ENCODE data around the gene LEKR1. TPM values are rescaled to one million over a fixed set of nuclear protein-coding genes. Genes with fewer than 3 reads are reported as not detected.

Gene LEKR1
- total RNA-seq, 1 donor from 2014 or later, result under 0.01 TPM

DNA sequence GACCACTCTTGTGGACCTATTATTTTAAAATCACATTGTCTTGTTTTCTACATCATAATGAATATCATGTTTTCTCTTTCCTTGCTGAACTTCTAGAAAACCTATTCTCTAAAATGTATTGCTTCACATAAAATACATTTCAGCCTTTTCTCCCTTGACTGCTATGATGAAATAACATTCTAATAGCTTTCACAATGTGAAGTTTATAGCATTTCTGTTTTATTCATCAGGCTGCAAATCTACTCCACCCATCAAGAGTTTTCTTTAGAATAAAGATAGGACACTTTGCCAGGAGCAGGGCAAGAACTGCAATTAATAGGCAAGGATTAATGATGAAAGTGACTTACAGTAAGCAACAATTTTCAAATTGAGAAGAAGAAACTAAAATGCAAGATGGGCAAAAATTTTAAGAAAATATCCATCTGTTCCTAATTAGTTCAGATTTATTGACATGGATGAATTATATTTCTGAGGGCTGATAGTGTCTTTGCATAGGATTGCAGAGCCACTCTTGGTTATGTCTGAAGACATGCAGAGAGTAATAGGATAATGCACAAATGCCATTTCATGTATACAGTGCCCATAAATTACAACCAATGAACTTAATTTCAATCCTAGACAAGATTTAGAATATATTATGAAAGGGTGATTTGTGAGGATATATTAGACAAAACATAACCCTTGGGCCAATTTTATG lies 21.7 kb downstream of the LEKR1 start:
- FAIRE-seq, result no peak

DNA sequence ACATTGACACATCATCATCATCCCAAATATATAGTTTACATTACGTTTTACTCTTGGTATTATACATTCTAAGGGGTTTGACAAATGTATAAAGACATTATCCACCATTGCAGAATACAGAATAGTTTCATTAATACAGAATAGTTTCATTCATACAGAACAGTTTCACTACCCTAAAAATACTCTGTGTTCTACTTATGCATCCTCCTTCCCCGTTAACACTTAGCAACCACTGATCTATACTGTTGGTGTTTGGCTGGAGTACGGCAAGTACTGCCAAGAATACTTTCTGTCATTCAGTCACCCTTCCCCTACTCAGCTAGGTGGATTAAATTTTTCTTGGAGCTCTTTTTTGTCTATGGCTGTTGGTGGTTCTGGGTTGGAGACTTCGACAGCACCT lies 33.4 kb downstream of the LEKR1 start:
- TF ChIP-seq, protein P1, sequence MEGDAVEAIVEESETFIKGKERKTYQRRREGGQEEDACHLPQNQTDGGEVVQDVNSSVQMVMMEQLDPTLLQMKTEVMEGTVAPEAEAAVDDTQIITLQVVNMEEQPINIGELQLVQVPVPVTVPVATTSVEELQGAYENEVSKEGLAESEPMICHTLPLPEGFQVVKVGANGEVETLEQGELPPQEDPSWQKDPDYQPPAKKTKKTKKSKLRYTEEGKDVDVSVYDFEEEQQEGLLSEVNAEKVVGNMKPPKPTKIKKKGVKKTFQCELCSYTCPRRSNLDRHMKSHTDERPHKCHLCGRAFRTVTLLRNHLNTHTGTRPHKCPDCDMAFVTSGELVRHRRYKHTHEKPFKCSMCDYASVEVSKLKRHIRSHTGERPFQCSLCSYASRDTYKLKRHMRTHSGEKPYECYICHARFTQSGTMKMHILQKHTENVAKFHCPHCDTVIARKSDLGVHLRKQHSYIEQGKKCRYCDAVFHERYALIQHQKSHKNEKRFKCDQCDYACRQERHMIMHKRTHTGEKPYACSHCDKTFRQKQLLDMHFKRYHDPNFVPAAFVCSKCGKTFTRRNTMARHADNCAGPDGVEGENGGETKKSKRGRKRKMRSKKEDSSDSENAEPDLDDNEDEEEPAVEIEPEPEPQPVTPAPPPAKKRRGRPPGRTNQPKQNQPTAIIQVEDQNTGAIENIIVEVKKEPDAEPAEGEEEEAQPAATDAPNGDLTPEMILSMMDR (IDR thresholded peaks at IDR 0.05; ENCODE audit: insufficient read depth, low read length, severe bottlenecking), result no peak
- H3K4me3 ChIP-seq (ENCODE audit: low read depth, low read length), result no peak overlapping the region
- H3K27me3 ChIP-seq (ENCODE audit: control insufficient read depth, insufficient read depth, low read length), result no peaks in the 10 kb centered on the region
- DNase-seq (ENCODE audit: low read depth), result no peak
- no peak for FAIRE-seq
- no peaks in the 10 kb centered on the region for H3K36me3 ChIP-seq (ENCODE audit: control insufficient read depth, insufficient read depth, low read length)

More for the DNA sequence above, 21.7 kb downstream of the LEKR1 start:
- Histone ChIP-seq H3K4me3 (ENCODE audit: low read depth, low read length) (no peak overlapping the region), H3K36me3 (ENCODE audit: control insufficient read depth, insufficient read depth, low read length) (no peaks in the 10 kb centered on the region), H3K27me3 (ENCODE audit: control insufficient read depth, insufficient read depth, low read length) (no peaks in the 10 kb centered on the region)
- TF ChIP-seq, protein P1 (IDR thresholded peaks at IDR 0.05; ENCODE audit: insufficient read depth, low read length, severe bottlenecking), result no peak
- no peak for DNase-seq (ENCODE audit: low read depth)

DNA sequence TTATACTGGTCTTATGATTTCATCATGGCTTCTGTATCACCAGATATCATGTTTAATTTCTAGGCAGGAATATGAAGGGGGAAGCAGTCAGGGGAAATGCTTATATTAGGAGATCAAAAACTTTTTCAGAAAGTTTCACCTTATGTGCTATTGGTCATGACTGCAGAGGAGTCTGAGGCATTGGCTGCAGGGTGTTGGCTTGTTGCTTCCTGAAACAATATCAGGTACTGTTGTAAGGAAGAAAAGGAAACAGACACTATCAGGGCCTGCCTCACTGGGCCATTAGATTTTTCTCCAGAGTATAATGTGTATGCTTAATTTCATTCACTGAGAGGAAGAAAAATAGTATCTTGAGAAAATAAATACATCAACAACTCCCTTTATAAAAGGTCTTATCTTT lies 34.7 kb downstream of the LEKR1 start:
- TF ChIP-seq, protein P1 (IDR thresholded peaks at IDR 0.05; ENCODE audit: insufficient read depth, low read length, severe bottlenecking), result no peak
- Histone ChIP-seq H3K36me3 (ENCODE audit: control insufficient read depth, insufficient read depth, low read length) (no peaks in the 10 kb centered on the region), H3K27me3 (ENCODE audit: control insufficient read depth, insufficient read depth, low read length) (no peaks in the 10 kb centered on the region), H3K4me3 (ENCODE audit: low read depth, low read length) (no peak overlapping the region)
- FAIRE-seq, result no peak
- peak; percentile 32 for DNase-seq (ENCODE audit: low read depth)

DNA sequence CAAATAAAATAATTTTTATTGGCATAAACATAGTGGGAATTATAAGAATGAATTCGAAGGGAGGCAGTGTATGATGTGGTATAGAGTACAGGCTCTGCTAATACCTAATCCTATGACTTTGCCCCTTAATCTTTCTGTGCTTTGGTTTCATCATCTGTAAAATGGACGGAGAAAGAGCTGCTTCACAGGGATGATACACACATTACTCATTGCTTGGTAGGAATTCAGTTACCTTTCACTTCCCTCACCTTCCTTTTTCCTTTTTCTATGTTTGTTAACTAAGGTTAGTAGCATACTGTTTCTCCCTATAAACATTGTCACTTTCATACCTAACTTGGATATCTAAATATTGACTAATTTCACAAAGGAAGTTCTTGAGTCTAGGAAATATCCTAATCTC lies 36.2 kb downstream of the LEKR1 start:
- DNase-seq (ENCODE audit: low read depth) (peak; percentile 78), FAIRE-seq (no peak)
- TF ChIP-seq, protein P1 (IDR thresholded peaks at IDR 0.05; ENCODE audit: insufficient read depth, low read length, severe bottlenecking), result no peak
- no peaks in the 10 kb centered on the region for H3K27me3 ChIP-seq (ENCODE audit: control insufficient read depth, insufficient read depth, low read length)
- H3K4me3 ChIP-seq (ENCODE audit: low read depth, low read length), result no peak overlapping the region
- no peaks in the 10 kb centered on the region for H3K36me3 ChIP-seq (ENCODE audit: control insufficient read depth, insufficient read depth, low read length)

DNA sequence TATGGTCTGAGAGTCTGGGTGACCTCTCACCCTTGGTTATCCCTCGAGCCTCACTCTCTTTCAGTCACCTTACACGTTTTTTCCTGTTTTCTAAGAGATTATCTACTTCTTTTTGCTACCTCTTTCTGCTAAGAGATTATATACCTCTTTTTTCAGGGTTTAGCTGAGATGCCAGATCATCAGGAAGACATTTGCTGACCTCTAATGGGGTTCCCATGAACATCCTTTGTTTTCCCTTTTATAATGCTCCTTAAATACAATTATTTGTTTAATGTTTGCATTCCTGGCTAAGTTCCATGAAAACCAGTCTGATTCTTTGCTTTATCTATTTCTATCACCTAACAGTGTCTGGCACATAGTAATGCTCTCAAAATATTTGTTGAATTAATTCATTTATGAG lies 39.6 kb downstream of the LEKR1 start:
- FAIRE-seq (no peak), DNase-seq (ENCODE audit: low read depth) (no peak)
- Histone ChIP-seq H3K36me3 (ENCODE audit: control insufficient read depth, insufficient read depth, low read length) (no peaks in the 10 kb centered on the region), H3K27me3 (ENCODE audit: control insufficient read depth, insufficient read depth, low read length) (no peaks in the 10 kb centered on the region), H3K4me3 (ENCODE audit: low read depth, low read length) (no peak overlapping the region)
- TF ChIP-seq, protein P1 (IDR thresholded peaks at IDR 0.05; ENCODE audit: insufficient read depth, low read length, severe bottlenecking), result no peak

DNA sequence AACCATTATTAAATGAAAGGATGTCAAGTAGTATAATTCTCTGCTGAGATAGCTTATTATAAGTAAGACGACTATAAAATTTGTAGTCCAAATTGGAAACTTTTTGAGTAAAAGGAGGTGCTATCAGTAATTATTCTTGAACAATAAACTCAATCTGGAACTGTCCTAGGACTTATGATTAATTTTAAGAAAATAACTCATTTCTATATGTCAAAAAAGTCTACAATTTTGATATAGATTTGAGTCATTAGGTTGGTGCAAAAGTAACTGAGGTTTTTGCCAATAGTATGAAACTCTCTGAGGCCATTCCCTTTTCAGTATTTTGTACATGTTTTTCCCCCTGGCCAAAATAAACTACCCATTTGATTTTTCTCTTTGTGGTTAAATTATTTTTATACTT lies 41.0 kb downstream of the LEKR1 start:
- FAIRE-seq, result no peak
- no peak for DNase-seq (ENCODE audit: low read depth)
- TF ChIP-seq, protein P1 (IDR thresholded peaks at IDR 0.05; ENCODE audit: insufficient read depth, low read length, severe bottlenecking), result no peak
- Histone ChIP-seq H3K27me3 (ENCODE audit: control insufficient read depth, insufficient read depth, low read length) (no peaks in the 10 kb centered on the region), H3K36me3 (ENCODE audit: control insufficient read depth, insufficient read depth, low read length) (no peaks in the 10 kb centered on the region), H3K4me3 (ENCODE audit: low read depth, low read length) (no peak overlapping the region)
